ENCODE results near the gene CTBP1.

CTBP1 gene

GRCh38 chr4:1177274-1178141 lies 71.4 kb downstream of the CTBP1 start:
- DNase-seq (ENCODE audit: low read depth in 1 of 2, low spot score in 1 of 2) = no peak

DNA sequence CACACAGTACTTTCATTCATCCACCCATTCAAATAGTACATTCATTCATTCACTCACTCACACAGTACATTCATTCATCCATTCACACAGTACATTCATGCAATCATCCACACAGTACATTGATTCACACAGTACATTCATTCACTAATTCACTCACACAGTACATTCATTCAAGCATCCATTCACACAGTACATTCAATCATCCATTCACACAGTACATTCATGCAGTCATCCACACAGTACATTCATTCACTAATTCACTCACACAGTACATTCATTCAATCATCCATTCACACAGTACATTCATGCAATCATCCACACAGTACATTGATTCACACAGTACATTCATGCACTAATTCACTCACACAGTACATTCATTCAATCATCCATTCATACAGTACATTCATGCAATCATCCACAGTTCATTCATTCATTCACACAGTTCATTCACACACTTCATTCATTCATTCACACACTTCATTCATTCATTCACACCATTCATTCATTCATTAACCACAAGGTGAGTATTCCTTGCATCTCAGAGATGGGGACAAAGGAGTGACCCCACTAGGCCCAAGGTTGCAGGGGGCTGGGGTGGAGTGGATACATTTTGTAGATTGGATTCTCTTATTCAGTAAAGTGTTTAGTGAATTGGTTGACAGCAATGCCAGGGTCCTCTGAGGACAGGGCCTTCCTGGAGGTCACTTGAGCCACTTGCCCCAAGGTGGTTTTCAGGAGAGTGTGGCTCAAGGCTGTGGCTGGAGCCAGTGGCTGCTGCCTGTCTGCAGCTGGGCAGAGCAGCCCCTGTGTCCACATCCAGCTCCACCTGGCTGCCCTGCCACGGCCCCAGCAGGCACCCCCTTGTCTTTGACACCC lies 72.3 kb downstream of the CTBP1 start:
- DNase-seq (ENCODE audit: low read depth in 1 of 2, low spot score in 1 of 2) = no peak

DNA sequence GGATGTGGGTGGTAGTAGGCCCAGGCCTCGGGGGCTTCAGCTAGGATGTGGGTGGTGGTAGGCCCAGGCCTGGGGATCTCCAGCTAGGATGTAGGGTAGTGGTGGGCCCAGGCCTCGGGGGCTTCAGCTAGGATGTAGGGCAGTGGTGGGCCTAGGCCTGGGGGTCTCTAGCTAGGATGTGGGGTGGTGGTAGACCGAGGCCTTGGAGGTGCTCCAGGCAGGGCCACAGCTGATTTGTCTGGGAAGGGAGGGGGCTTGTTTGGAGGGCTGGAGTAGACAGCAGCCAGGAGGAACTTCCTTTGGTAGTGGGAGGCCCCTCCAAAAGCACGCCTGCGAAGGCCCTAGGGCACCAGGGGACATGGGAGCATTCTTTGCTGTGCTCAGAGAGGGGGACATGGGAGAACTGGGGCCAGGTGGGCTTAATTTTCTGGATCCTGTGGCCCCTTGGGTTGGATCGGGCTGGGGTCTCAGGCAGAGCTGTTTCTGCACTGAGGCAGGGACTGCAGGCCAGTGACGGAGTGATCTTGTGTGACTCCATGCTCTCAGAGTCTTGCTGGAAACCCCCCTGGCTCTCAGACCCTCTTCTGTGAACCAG lies 73.2 kb downstream of the CTBP1 start:
- DNase-seq (ENCODE audit: low read depth in 1 of 2, low spot score in 1 of 2) = no peak

DNA sequence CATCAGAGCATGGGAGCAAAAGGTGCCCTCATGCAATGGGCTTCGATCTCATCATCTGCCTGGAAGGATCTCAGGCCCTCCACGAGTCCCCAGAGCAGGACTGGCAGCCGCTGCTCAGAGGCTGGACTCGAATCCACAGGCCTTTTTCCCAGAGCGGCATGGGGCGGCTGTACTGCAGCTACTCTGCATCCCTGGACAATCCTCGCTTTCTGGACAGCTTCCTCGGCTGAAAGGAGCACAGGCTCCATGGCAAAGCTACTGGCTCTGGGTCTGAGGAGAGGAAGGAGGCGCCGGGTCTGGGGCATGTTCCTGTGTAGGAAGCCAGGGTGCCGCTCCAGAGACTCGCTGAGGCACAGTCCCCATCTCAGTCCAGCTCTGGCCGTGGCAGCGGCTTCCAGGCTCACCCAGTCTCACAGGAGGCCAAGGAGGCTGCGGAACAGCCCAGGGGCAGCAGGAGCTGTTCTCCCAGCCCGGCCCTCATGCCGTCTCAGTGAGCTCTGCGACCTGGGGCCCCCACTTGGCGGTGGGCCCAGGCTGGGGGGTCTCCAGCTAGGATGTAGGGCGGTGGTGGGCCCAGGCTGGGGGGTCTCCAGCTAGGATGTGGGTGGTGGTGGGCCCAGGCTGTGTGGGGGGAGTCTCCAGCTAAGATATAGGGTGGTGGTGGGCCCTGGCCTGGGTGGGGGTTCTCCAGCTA lies 73.8 kb downstream of the CTBP1 start:
- DNase-seq (ENCODE audit: low read depth in 1 of 2, low spot score in 1 of 2) = no peak

DNA sequence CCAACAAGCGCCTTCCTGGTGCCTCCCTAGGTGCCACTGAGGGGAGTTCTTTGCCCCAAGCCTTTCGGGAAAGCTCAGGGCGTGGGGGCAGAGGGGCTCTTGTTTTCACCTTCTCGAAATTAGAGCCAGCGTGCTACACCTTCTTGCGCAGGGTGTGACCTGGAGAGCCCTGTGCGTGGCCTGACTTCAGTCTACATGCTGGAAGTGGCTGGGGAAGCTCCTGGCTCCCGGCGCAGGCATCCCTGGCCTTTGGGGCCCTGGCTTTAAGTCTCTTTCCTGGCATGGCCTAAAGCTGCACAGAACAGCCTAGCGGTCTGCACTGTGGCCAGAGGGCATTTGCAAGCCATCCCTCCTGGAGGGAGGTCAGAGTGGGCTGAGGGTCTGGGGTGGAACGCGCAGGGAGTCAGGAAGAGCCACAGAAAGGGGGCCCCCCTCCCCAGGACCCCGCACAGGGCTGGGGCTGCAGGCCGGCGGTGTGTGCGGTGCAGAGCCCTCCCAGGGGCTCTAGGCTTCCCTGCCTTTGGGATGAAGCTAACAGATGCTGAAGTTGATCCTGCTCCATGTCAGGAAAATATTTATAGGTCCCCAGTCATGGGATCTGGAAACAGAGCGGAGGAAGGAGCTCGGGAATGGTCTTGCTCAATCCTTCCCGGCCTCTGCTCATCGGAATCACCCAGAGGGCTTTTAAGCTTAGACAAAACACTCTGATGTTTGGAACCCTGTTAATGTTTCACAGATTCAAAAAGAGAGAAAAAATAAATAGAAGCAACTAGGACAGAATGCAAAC lies 75.8 kb downstream of the CTBP1 start:
- no peak for DNase-seq (ENCODE audit: low read depth in 1 of 2, low spot score in 1 of 2)

- no peak for DNase-seq (ENCODE audit: low read depth in 1 of 2, low spot score in 1 of 2)
Measured at GRCh38 chr4:1172228-1172851, 76.6 kb downstream of the CTBP1 start, which contains the start of gene SPON2. TSS of gene SPON2 (minus strand) at chr4:1172583.

GRCh38 chr4:1171311-1172227 lies 77.4 kb downstream of the CTBP1 start:
- peak; percentile 27 to 40 for DNase-seq (ENCODE audit: low read depth in 1 of 2, low spot score in 1 of 2)

DNA sequence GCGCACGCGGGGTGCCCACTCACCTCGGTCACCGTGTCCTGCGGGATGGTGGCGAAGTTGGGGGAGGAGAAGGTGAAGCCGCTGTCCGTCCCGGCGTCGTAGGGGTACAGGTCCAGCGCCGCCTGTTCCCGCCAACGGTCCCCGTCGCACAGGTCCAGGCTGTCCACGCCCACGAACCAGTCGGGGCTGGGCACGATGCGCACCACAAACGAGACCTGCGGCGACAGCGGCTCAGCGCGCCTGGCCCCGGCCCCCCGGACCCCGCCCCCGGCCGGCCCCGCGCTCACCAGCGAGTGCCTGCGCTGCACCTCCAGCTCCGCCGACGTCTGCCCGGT lies 78.0 kb downstream of the CTBP1 start:
- DNase-seq (ENCODE audit: low read depth in 1 of 2, low spot score in 1 of 2) = no peak

DNA sequence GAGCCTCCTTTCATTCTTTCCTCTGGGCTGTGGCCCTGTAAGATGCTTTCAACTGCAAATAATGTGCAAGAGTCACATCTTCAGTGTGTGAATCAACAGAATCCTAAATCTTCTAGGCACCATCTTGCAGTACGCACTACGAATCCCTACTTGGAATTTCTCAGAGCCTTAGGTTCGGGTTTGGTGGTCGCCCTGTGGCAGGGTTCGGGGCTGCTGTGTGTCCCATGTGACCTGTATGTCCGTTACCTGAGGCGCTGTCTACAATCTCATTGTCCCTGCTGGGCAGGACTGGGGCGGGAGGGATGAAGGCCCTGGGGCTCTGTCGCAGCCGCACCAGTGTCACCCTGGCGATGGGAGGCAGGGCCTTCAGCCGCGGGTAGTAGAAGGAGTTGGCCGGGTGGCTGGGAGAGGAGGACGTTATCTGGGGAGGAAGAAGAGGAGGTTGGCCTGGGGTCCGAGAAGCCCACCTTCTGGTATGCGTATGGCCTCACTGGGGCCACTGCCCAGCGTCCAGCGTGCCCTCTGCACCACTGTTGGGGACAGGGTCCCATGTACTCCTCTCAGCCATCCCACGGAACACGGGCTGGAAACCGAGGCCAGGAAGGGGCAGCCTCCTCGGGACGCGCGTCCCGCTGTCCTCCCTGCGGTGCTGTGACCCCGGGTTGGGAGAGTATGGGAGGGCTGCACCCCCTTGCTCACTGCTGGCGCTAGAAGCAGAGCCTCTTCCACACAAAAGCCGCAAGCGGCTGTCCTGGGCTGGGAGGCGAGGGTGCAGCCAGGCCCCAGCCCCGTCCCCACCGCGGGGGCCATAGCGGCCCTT lies 78.6 kb downstream of the CTBP1 start:
- no peak for DNase-seq (ENCODE audit: low read depth in 1 of 2, low spot score in 1 of 2)

DNA sequence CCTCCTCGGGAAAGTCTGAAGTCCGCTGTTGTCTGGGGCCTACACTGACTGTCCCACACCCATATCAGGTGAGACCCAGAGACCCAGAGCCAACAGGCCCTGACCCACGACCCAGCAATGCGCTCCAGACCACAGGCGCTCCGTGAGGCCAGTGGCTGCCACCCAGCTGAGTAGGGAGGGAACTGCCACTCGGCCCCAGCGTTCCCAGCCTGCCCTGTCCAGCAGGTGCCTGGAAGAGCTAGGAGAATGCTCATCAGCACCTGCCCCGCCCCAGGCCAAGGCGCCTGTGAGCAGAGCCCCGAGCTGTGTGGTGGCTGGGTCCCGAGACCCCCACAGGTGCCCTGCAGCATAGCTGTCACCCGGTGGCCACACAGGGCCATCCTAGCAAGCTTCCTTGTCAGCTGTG lies 79.2 kb downstream of the CTBP1 start:
- DNase-seq (ENCODE audit: low read depth in 1 of 2, low spot score in 1 of 2) = no peak

GRCh38 chr4:1169171-1169671 lies 79.7 kb downstream of the CTBP1 start:
- no peak for DNase-seq (ENCODE audit: low read depth in 1 of 2, low spot score in 1 of 2)

DNA sequence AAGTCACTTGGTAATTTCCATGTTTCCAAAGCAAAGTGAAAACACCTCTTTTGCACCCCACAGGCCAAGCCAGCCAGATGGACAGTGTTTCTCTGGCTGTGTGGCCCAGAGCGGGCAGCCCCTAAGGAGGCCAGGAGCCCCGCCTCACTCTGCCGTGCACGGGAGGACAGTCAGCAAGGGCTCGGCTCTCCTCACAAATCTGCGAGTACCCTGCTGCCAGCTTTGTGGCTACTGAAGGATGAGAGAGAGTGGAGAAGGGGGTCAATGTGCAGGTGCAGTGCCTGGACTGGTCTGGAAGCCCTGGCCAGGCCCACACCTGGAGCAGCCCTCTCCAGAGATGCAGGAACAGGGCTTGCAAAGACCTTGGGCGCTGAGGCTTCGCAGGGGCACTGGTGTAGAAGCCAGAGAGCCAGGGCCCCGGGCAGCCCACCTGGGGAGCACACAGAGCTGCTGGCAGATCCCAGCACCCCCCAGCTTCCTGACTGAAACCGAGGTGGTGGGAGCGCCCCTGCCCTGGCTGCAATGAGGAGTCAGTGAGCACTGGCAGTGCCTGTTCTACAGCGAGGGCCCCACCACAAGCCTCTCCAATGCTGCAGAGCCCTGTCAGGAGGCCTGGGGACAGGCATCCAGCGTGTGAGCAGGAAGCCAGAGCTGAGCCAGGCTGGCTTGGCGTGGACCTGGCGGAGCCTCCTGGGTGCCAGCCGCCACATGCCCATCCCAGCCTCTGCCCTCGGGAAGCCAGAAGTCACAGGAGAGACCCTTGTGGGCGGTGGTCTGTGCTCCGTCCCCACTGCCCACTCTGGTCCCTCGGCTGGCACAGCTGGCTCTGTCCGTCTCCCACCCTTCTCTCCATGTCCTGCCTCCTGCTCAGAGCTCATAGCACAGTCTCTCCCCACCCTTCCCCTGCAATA lies 80.5 kb downstream of the CTBP1 start:
- DNase-seq (ENCODE audit: low read depth in 1 of 2, low spot score in 1 of 2) = no peak

- DNase-seq (ENCODE audit: low read depth in 1 of 2, low spot score in 1 of 2) = peak; percentile 73
Measured at GRCh38 chr4:1167244-1167949, 81.5 kb downstream of the CTBP1 start.

DNA sequence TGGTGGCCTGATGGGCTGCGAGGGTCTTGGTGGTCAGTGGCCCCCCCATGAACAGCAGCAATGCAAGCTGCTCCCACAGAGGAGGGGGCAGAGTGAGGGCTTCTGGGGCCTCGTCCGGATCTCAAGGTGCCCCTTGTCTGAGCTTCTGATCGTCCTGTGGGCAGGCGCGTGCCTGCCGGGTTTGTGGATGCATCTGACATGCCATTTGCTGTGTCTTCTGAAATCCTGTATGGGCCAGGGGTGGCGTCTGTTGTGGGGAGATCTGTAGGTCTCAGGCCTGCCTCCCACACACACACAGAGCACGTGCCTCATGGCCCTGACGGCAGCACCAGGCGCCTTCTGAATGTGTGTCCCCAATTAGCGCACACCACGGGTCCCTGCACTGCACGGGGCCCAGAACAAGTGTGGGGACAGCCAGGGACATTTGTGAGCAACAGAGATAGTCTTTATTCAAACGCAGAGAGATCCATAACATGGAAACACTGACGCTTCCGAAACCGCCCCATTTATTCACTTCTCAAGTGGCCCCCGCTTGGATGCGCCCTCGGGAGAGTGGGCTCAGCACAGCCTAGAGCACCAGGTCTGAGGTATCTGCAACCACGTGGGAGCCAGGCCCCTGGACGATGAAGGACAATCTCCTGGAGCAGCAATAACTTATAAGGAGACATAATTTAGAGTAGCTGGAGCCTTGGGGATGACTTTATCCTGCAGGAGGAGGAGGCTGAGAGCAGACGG lies 82.3 kb downstream of the CTBP1 start:
- no peak for DNase-seq (ENCODE audit: low read depth in 1 of 2, low spot score in 1 of 2)

DNA sequence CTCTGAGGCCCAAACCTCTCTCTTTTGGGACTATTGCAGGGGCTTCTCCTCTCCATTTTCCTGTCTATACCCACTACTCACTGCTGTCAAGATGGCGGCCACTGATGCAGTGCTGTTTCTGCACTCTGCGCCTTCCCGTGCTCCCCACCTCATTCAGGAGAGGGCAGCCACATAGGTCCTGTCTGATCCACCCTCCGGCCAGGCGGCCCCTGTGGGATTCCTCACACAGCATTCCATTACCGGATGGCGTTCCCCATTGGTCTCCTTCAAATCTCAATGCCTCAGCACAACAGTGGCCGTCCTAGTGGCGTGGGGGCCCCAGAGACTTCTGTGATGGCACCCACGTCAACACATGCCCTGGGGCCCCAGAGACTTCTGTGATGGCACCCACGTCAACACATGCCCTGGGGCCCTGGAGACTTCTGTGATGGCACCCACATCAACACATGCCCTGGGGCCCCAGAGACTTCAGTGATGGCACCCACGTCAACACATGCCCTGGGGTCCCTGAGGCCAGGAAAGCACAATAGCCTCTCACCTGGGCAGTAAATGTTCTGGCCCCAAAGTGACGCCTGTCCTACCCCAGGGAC lies 83.9 kb downstream of the CTBP1 start:
- no peak for DNase-seq (ENCODE audit: low read depth in 1 of 2, low spot score in 1 of 2)

Data from stimulated activated CD4-positive, alpha-beta T cell treated with anti-CD3 and anti-CD28 coated beads, Interleukin-15, amount 100 ng/mL, for 1 hour (primary cell).